A673 (cell line): ENCODE measurements around the gene ELOVL5.

Experiments used
- CTCF ChIP-seq: fragments of 300-800, 200-600 bp; sonication (generic); conservative IDR thresholded peaks from 2 replicates; pipeline ENCODE4 v1.5.1; 2017; ENCODE audit warnings: low read depth, mild to moderate bottlenecking, antibody characterized with exemption, low read length, moderate library complexity, mixed read lengths
- EZH2 ChIP-seq: fragments of 200-600 bp; sonication (generic); IDR thresholded peaks from 2 replicates; pipeline ENCODE4 v1.6.1; 2017; ENCODE audit warnings: borderline replicate concordance, low read depth, mild to moderate bottlenecking, mixed read lengths, antibody characterized with exemption, low read length; ENCODE audit not compliant: poor library complexity, severe bottlenecking

DNA sequence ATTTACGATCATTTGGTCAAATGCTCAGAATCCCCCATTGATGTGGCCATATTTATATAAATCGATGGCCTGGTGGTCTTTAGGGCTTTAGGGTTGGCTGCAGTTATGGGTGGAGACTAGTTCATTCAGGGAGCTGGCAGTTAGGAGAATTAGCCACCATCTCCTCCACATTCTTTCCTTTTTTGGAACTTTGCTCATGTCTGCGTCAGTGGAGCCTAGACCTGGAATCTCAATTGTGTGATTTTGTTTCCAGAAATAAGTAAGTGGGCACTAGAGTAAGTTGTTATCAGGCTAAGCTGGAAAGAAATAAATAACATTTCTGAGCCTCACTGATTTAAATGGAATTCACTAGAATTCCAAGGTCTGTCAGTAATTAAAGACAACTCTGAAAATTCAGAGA lies 29.0 kb upstream of the ELOVL5 start:
- TF ChIP-seq CTCF (no peak), EZH2 (no peak)
